Measurements from ENCODE around the gene RB1.
"Not testable (repeated sequence)": the region's sequence is repeated elsewhere in the genome, so short reads cannot be mapped to it uniquely, and the experiment has no call there.

RB1 gene

GRCh38 chr13:48349525-48349924 is 46.0 kb downstream of the RB1 start:
- DNase-seq (ENCODE audit: low read depth): no peak

GRCh38 chr13:48353590-48353989 is 50.0 kb downstream of the RB1 start:
- no peak for DNase-seq (ENCODE audit: low read depth)

GRCh38 chr13:48355524-48355923 is 52.0 kb downstream of the RB1 start:
- not testable (repeated sequence) for DNase-seq (ENCODE audit: low read depth)

- DNase-seq (ENCODE audit: low read depth): no peak
Measured at GRCh38 chr13:48356750-48357149, 53.2 kb downstream of the RB1 start.

GRCh38 chr13:48369988-48370387 is 66.4 kb downstream of the RB1 start:
- no peak for DNase-seq (ENCODE audit: low read depth)

GRCh38 chr13:48370815-48371214 is 67.3 kb downstream of the RB1 start:
- DNase-seq (ENCODE audit: low read depth): no peak

- no peak for DNase-seq (ENCODE audit: low read depth)
Measured at GRCh38 chr13:48377857-48378256, 74.3 kb downstream of the RB1 start.

GRCh38 chr13:48380581-48380980 is 77.0 kb downstream of the RB1 start:
- no peak for DNase-seq (ENCODE audit: low read depth)

GRCh38 chr13:48383384-48383783 is 79.8 kb downstream of the RB1 start:
- DNase-seq (ENCODE audit: low read depth): no peak

GRCh38 chr13:48386816-48387215 is 83.3 kb downstream of the RB1 start:
- no peak for DNase-seq (ENCODE audit: low read depth)

- no peak for DNase-seq (ENCODE audit: low read depth)
Measured at GRCh38 chr13:48391257-48391656, 87.7 kb downstream of the RB1 start.

GRCh38 chr13:48393030-48393697 is 89.6 kb downstream of the RB1 start:
- DNase-seq (ENCODE audit: low read depth): no peak

GRCh38 chr13:48393698-48394085 is 90.1 kb downstream of the RB1 start:
- DNase-seq (ENCODE audit: low read depth): no peak

- no peak for DNase-seq (ENCODE audit: low read depth)
Measured at GRCh38 chr13:48397744-48398143, 94.2 kb downstream of the RB1 start.

GRCh38 chr13:48398450-48399095 is 95.0 kb downstream of the RB1 start:
- DNase-seq (ENCODE audit: low read depth): no peak

- no peak for DNase-seq (ENCODE audit: low read depth)
Measured at GRCh38 chr13:48400090-48400694, 96.6 kb downstream of the RB1 start.

- DNase-seq (ENCODE audit: low read depth): no peak
Measured at GRCh38 chr13:48400850-48401291, 97.3 kb downstream of the RB1 start.

GRCh38 chr13:48401480-48401879 is 97.9 kb downstream of the RB1 start:
- no peak for DNase-seq (ENCODE audit: low read depth)

- no peak for DNase-seq (ENCODE audit: low read depth)
Measured at GRCh38 chr13:48402325-48402932, 98.9 kb downstream of the RB1 start.

- DNase-seq (ENCODE audit: low read depth): no peak
Measured at GRCh38 chr13:48403151-48403631, 99.6 kb downstream of the RB1 start.

- no peak for DNase-seq (ENCODE audit: low read depth)
Measured at GRCh38 chr13:48403913-48404312, 100.4 kb downstream of the RB1 start.

GRCh38 chr13:48404952-48405351 is 101.4 kb downstream of the RB1 start:
- no peak for DNase-seq (ENCODE audit: low read depth)

GRCh38 chr13:48405875-48406274 is 102.3 kb downstream of the RB1 start:
- no peak for DNase-seq (ENCODE audit: low read depth)

All from stimulated activated CD8-positive, alpha-beta memory T cell treated with anti-CD3 and anti-CD28 coated beads, Interleukin-4, amount 100 ng/mL, for 24 hours (primary cell).